CD4-positive, alpha-beta T cell treated with Interferon gamma for 1 hour (primary cell): ENCODE measurements around the gene ESR2.
"Not testable (repeated sequence)": the region's sequence is repeated elsewhere in the genome, so short reads cannot be mapped to it uniquely, and the experiment has no call there.

ENCODE experiments used
- DNase-seq: peaks from one replicate; pipeline ENCODE4 v3.0.0-alpha.2; 2020

Gene ESR2

DNA sequence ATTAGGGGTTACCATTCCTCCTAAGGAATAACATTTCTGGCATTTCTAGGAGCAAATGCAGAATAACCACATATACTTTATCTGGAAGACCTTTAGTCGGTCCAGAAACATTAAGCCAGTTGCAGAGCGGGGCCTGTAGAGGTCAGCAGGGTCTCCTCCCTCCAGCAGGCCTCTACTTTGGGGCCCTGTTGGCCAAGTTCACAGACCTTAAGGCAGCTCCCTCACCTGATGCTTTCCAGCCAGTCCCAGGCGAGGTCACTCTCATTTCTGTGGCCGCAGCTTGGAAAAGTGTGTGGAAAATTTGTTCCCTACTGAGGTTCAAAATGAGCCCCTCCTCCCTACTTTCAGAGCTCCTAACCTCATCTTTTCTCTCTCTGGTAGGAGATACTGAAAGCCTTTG lies 74.1 kb downstream of the ESR2 start:
- DNase-seq = no peak

GRCh38 chr14:64218344-64219240 lies 75.6 kb downstream of the ESR2 start:
- no peak for DNase-seq

GRCh38 chr14:64217834-64218233 lies 76.3 kb downstream of the ESR2 start:
- no peak for DNase-seq

GRCh38 chr14:64217308-64217707 lies 76.9 kb downstream of the ESR2 start:
- no peak for DNase-seq

DNA sequence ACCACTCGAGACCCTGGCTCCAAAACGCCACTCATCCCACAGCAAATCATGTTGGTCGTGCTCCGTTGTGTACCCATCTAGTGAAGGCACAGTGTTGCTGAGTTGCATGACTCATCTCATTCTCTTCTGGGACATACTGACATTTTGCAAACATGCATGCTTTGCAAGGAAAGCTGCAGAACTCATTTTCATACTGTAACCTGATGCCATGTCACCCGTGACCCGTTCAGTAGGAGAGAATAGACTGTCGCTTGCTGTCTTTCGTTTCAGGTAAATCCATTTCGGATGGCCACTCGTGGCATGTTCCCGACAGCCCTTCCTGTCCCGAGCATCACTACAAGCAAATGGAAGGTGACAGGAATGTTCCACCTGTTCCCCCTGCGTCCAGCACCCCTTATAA lies 78.2 kb downstream of the ESR2 start:
- no peak for DNase-seq

DNA sequence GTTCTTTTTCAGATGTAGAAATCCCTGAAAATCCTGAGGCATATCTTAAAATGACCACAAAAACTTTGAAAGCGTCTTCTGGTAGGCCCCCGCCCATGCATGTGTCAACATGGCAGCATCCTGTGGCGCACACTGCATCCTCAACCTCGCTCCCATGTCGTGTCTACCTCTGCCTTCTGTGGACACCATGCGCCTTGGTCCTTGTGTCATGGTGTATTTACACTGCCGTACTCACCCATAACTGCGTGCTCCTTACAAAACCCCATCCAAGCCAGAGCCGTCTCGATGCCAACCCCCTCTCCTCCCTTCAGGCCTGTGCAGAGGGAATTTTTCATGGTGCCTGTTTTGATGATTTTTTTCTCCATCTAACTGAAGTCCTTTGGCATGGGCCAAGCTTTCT lies 78.9 kb downstream of the ESR2 start:
- DNase-seq = no peak

- no peak for DNase-seq
These were observed 80.2 kb downstream of the ESR2 start for GRCh38 chr14:64213853-64214570.

- no peak for DNase-seq
These were observed 81.1 kb downstream of the ESR2 start for GRCh38 chr14:64213086-64213485.

DNA sequence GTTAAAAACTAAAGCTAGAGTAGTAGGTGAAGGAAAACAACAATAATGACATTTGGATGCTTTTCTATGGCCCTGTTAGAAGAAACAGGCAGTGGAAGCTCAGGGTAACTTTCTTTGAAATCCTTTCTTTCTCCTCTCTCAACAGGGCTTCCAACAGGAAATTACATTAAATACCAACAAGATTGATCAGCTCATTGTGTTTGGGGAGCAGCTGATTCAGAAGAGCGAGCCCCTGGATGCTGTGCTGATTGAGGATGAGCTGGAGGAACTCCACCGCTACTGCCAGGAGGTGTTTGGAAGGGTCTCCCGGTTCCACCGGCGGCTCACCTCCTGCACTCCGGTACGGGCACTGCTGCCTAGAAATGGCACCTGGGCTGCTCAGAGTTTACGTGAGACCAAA lies 81.5 kb downstream of the ESR2 start:
- no peak for DNase-seq

GRCh38 chr14:64210912-64211311 lies 83.3 kb downstream of the ESR2 start:
- DNase-seq = not testable (repeated sequence)

DNA sequence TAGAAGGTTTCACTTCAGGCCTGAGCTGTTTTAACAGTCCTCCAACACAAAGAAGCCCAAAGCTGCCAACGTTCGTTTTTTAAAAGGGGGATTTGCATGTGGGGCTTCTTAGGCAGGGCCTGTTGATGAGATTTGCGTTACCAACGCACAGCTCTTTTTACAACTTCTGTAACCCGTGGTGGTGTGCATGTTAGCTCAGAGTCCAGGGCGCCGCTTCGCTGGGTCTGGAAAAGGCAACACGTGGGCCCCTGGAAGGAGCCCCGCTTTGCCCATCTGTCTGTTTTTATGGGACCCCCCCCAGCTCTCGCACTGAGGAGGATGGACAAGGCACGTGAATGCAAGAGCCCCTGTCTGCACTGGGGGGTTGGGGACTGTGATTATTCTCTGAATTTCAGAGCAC lies 84.0 kb downstream of the ESR2 start:
- no peak for DNase-seq

DNA sequence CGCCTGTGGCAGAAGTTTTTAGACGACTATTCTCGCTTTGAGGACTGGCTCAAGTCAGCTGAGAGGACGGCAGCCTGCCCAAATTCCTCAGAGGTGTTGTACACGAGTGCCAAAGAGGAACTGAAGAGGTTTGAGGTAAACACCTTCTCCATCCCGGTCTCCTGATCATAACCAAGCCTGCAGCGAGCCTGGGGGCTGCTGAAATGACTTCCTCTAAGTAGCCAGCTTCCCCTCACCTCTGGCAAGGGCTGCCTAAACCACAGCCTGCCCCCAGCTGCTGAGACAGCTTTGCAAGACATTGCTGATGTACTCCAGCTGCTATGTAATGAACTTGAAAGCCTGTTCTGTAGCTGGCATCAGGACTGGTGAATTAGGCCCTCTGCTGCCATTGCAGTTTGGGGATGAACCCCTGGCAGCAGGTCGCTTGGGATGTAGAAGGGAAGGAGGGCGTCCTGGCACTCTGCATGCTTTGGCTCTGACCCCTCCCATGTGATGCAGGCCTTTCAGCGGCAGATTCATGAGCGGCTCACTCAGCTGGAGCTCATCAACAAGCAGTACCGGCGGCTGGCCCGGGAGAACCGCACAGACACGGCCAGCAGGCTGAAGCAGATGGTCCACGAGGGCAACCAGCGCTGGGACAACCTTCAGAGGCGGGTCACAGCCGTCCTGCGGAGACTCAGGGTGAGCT lies 84.6 kb downstream of the ESR2 start:
- peak; percentile 25 for DNase-seq

DNA sequence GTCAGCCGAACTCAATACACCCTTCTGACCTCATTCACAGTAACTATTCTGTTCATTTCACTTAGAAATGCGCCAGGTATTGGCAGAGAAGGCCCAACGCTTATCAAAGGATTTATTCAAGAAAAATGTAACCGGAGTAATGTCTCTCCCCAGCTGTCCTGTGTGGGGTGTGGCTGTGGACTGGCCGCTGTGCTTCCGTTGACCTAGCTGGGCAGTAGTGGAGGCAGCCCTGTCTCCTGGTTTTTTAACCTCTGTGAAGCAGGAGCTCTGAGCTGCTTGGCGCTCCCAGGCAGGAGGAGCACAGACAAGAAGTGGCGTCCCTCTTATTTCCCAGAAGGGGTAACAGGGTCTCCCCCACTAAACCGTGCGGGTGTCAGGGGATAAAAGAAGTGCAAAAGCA lies 85.2 kb downstream of the ESR2 start:
- no peak for DNase-seq

DNA sequence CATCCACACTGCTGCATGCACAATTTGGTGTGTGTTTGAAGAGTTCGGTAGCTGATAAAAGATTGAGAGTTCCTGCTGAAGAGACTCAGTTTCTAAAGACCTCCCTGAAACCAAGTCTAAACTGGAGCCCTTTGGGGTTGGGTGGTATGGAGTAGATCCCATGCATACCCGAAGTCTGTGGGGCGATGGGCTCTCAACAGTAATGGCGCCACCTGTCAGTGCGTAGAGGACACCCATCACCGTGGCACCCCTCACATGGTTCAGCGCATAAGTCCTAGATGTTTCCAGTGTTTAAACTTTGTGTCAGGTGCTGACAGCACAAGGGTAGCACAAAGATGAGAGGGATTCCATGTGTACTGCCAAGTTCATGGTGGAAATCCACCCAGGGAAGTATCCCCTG lies 85.9 kb downstream of the ESR2 start:
- no peak for DNase-seq

DNA sequence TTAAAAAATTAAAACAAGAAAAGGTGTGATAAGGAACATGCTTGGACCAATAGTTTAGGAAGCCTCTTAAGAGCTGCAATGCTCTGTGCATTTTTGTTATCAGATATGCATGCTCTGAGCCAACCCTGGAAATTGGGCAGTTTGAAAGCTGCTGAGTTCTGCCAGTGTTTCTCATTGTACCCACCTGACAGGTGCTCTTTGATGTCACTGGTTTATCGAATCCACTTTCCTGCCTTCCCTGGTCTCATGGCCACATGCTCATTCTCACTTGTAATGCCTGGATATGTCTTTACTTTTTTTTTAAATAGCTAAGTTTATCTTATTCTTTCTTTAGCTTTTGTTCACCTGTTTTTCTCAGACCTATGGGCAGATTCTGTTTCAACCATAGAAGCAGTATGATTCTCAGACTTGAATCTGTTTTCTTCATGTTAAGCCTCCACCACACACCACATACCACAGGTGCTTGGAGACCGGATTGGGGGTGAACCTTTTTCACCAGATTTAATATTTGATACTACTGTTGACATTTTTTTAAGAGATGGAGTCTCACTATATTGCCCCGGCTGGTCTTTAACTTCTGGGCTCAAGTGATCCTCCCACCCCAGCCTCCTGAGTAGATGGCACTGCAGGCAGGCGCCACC lies 90.7 kb downstream of the ESR2 start:
- no peak for DNase-seq

DNA sequence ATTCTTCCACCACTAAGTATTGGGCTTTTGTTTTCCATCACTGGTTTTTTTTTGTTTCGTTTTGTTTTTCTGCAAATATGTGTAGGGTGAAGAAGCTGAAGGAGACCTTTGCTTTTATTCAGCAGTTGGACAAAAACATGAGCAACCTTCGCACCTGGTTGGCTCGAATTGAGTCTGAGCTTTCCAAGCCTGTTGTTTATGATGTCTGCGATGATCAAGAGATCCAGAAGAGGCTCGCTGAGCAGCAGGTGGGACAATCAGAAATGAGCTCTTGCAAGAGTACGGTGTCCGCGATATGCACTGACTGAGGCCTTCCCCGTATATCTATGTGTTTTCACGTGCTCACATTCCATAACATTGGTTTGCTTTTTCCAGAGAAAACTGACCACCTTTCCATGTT lies 91.5 kb downstream of the ESR2 start:
- DNase-seq = no peak

DNA sequence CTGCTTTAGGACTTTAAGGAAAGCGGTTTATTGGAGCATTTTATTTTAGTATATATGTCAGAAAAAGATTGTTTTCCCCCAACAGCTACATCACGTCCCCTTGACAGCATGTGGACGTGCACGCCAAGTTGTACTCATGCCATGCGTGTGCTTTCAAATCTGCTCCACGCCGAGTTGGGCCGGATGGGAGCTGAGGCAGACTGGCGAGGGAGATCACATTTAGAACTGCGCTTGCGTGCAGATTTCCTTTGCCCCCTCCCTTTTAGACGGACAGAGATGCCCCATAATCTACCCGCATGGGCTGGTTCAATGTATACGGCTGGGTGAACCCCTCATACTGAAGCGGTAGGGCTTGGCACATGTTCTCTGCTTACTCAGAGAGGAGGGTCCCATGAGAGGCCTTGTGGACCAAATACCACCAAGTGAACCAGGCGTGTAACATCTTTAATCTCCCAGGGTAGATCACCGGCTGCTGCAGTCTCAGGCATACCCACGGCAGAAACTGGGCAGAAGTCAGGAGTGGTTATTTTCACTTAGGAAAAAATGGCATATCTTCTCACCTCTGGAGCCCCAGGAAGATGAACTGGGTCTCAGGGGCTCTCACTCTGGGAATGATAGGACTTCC lies 92.1 kb downstream of the ESR2 start:
- no peak for DNase-seq

DNA sequence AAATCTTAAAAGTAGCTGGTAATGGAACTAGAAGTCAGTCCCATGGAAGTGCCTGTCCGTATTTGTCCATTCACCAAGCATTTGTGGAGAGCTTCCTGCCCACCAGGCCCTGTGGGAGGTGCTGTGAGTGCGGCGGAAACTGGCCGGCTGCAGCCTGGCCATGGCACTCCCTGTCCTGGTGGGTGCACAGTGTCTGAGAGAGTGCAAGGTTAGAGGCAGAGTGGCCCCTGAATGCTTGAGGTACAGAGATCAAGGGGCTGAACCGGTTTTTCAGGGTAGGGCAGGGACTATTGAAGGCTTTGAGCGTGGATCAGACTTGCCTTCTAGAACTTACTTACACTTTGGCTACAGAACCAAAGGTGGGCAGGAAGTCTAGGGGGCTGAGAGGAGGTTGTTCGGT lies 92.9 kb downstream of the ESR2 start:
- no peak for DNase-seq

DNA sequence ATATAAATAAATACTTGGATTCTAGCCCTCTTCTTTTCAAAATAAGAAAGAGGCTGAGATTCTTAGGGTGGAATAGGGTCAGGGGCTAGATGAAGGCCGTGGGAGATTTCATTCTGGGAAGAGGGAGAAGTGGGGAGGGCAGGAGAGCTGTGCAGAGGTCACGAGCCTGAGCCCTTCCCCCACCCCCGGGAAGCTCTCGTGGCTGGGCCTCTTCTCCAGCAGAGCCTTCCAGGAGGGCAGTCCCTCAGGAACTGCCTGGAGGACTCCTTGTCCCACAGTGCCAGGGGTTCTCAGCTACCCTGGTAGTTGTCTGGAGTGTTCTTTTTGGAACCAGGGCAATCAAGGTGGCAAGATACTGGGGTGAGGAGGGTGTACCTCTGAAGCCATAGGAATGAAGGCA lies 94.0 kb downstream of the ESR2 start:
- DNase-seq = no peak

GRCh38 chr14:64198486-64198885 lies 95.7 kb downstream of the ESR2 start:
- no peak for DNase-seq

DNA sequence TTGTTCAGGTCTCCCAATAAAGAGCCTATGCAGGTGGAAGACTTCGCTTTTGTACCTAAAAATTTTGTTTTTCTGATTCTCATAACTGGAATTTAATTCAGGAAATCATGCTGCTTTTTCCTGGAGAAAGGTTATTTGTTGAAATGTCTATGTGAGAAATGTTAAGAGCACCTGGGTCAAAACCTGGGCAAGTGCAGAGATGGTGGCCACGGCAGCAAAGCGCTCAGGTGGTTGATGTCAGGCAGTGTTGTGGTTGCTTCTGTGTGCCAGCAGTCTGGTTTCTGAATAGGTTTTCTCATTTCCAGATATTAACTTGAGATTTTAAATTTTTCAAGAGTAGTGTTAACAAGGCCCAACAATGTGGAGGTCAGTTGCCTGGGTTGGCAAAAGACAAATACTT lies 96.2 kb downstream of the ESR2 start:
- DNase-seq = no peak

GRCh38 chr14:64196814-64197411 lies 97.3 kb downstream of the ESR2 start:
- peak; percentile 50 for DNase-seq
